CD1c-positive myeloid dendritic cell (primary cell): Measurements from ENCODE around the gene CELSR1.
A peak's percentile ranks its signal among the peaks of the same experiment; 100 is the strongest.

Experiments
- DNase-seq: peaks from one replicate; pipeline ENCODE4 v3.0.0-alpha.2; 2016; ENCODE audit errors: extremely low spot score

CELSR1 gene, protein sequence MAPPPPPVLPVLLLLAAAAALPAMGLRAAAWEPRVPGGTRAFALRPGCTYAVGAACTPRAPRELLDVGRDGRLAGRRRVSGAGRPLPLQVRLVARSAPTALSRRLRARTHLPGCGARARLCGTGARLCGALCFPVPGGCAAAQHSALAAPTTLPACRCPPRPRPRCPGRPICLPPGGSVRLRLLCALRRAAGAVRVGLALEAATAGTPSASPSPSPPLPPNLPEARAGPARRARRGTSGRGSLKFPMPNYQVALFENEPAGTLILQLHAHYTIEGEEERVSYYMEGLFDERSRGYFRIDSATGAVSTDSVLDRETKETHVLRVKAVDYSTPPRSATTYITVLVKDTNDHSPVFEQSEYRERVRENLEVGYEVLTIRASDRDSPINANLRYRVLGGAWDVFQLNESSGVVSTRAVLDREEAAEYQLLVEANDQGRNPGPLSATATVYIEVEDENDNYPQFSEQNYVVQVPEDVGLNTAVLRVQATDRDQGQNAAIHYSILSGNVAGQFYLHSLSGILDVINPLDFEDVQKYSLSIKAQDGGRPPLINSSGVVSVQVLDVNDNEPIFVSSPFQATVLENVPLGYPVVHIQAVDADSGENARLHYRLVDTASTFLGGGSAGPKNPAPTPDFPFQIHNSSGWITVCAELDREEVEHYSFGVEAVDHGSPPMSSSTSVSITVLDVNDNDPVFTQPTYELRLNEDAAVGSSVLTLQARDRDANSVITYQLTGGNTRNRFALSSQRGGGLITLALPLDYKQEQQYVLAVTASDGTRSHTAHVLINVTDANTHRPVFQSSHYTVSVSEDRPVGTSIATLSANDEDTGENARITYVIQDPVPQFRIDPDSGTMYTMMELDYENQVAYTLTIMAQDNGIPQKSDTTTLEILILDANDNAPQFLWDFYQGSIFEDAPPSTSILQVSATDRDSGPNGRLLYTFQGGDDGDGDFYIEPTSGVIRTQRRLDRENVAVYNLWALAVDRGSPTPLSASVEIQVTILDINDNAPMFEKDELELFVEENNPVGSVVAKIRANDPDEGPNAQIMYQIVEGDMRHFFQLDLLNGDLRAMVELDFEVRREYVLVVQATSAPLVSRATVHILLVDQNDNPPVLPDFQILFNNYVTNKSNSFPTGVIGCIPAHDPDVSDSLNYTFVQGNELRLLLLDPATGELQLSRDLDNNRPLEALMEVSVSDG (N-terminal part only)

DNA sequence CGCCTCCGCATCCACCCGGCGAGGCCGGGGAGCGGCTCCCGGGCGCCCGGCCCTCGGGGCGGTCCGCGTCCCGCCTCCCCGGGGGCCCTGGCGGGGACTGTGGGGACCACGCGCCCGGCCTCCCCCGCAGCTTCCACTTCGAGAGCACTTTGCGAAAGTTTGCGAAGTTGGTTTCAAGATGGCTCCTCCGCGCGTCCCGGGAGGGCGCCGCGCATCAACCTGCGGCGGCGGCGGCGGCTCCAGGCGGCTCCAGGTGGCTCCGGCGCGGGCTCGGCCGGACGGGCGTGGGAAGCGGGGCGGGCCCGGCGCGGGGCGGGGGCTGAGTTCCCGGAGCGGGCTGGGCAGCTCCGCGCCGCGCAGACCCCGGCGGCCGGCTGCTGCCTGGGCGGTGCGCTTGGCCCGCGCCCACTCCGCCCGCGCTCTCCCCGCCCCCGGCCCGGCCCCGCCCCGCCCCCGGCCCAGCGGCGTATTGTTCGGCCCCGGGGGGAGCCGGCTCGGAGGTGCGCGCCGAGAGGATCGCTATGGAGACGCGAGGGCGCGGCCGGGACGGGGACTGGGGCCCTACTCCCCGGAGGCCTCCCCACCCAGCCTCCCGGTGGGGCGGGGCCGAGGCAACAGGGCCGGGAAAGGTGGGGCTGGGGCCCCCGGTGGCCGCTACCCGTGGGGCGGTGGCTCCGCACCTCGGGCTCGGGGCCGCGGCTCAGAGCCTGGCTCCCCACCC is at the start of gene CELSR1:
CELSR1 (minus strand) TSS at position 396 of the 721 bp plus-strand sequence. CDS start 450 bp downstream, outside the sequence.
- DNase-seq, result peak; percentile 62

DNA sequence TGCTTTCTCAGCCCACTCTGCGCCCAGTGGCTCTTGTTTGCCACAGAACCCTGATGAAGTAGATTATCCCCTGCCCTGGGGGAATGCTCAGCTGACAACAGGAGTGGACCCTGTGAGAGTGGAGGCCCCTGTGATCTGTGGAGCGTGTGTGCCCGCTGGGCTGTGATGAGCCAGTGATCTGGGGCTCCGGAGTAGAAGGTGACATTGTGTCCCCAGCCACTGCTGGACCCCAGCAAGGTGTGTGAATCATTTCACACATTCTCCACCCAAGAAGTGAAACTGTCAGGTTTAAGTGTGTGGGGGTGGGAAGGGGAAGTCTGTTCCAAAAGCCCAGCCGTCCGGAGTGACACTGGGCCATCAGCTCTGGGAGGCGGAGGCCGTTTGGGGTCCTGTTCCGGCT is 49.6 kb upstream of the CELSR1 start:
- peak; percentile 80 for DNase-seq

DNA sequence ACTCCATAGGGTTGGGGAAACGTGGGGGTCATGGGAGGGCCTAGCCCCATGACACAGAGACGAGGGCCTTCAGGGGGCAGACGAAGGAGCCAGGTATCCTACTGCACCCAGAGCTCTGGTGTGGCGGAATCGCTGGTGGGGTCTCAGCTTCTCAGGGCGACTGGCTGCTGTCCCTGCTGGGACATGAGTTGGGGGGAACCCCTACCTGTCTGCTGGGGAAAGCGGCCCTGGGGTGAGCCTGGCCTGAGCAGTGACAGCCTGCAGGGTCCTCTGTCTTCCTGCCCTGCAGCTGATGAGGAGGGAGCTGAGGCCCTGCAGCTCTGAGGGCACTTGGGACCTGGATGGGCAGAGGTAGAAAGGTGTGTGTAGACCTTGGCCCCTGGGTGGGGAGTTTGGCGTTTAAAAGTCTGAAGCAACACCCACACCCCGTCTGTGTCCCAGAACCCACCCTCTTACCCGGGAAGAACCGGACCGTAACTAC is 49.2 kb upstream of the CELSR1 start:
- no peak for DNase-seq

DNA sequence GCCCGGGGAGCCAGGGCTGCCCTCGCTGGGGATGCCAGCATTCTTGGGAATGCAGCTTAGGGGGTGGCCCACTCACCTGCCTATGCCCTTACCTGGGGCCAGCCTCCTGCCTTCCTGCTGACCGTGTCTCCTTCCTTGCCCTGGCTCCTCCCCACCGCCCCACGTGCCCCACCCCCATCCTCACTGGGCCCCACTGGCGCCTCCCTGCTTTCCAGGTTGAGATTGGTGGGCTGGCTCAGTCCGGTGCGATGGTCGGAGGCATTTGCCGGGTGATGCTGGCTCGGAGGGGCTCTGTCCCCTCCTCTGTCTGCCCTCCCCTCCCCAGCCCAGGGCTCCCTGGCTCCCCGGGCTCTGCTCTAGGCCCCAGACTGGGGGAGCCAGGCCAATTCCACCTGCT is 48.7 kb upstream of the CELSR1 start:
- no peak for DNase-seq

GRCh38 chr22:46585340-46586122 is 48.1 kb upstream of the CELSR1 start:
- no peak for DNase-seq

GRCh38 chr22:46584081-46584921 is 46.9 kb upstream of the CELSR1 start:
- no peak for DNase-seq

GRCh38 chr22:46583571-46583970 is 46.2 kb upstream of the CELSR1 start:
- no peak for DNase-seq

DNA sequence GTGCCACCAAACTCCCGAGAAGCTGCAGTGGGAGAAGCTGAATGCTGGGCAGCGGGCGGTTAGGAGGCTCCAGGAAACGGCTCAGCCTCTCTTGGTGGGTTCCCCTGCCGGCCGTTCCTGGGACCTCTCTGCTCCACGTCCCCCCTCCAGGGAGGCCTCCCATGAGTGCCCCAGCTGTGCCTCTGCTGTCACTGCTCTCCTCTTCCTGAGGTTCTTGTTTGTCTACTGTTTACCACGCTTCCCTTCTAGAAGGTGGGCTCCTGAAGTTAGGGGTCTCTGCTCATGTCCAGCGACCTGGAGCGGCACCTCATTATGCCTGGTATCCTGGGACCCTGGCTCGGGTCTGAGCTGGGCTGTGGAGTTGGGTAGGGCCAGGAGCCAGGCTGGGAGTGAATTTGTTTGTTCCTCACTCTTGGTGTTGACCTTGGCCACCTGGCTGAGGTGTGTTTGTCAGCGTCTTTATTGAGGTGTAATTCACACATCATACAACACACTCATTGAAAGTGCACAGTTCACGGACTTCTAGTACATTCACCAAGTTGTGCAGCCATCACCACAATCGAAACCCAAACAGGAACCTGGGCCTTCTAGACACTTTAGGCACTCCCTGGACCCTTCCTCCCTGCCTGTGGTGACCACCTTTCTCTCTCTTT is 45.0 kb upstream of the CELSR1 start:
- peak; percentile 17 for DNase-seq

- DNase-seq, result peak; percentile 39
These were observed 44.3 kb upstream of the CELSR1 start for GRCh38 chr22:46581538-46582244.

DNA sequence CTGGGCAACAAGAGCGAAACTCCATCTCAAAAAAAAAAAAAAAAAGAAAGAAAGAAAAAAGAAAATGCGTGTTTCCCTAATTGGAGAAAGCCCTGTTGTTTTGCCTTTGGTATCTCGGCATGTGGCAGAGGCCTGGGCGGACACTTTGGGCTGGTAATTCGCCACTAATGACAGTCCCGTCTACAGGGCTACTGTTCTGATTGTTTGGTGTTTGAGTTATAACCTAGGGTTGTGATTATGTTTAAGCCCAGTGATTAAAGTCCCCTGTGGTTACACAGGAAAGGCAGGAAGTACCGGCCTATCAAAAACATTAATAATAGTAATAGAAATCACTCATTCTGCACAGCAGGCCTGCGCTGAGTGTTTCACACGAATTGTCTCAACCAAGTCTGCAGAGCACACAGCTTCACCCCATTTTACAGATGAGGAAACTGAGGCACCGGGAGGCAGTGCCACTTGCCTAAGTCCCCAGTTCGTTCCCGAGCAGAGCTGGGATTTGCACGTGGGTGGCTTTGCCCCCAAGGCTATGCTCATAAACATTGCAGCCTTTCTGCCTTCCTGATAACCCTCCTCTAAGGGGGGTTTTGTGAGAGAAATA is 43.6 kb upstream of the CELSR1 start:
- DNase-seq, result no peak

GRCh38 chr22:46579751-46580449 is 42.5 kb upstream of the CELSR1 start:
- no peak for DNase-seq

DNA sequence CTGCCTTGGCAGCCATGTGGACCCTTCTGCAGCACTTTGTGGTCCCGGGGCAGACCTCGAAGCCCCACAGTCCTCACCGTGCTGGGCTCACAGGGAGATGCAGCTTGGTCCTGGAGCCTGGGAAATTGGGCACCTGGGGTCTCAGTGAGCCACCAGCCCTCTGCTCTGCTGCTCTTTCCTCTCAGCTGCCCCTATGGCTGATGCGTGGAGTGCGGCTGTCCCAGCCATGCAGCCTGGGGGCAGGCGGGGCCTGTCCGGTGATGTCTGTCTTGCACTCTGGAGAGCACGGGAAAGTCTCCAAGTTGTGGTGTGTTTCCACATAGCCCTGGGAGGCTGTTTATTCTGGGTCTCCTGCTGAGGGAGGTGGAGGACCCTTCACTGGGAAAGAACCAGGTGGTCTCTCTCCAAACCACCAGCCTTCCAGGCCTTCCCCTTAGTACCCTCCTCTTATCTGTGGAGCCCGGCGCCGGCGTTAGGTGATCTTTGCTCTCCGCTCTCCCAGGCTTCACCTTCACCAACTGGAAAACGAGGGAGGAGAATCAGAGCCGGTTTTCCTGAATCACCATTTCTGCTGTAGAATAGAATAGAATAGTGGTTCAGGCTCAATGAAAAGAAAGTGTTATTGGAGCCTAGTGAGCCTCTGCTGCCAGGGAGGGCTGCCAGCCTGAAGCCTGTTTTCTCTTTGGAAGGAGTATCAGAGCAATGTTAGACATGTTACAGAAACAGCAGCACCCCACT is 41.6 kb upstream of the CELSR1 start:
- DNase-seq, result no peak

DNA sequence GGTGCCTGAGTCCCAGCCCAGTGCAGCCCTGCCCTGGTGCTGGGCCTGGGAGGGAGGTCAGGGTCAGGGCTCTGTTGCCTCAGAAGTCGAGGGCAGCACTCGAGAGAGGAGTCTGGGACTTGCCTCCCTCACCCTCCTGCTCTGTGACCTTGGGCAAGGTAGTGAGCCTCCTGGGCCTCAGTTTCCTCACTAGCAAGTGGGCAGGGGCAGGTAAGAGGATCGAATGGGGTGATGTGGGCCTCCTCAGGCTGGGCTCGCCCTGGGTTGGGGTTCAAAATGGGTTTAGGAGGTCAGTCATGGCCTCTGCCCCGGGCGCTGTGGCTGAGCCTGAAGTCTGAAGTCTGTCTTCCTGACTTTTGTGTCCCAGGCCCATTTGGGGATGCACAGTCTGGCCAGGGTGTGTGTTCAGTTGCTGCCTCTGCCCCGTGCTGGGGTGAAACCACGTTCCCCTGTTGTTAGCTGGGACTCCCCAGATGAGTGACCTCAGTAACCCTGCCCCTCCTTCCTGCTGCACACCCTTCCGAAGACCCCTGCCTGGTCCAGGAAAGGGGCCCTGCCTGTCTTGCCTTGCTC is 40.9 kb upstream of the CELSR1 start:
- no peak for DNase-seq

DNA sequence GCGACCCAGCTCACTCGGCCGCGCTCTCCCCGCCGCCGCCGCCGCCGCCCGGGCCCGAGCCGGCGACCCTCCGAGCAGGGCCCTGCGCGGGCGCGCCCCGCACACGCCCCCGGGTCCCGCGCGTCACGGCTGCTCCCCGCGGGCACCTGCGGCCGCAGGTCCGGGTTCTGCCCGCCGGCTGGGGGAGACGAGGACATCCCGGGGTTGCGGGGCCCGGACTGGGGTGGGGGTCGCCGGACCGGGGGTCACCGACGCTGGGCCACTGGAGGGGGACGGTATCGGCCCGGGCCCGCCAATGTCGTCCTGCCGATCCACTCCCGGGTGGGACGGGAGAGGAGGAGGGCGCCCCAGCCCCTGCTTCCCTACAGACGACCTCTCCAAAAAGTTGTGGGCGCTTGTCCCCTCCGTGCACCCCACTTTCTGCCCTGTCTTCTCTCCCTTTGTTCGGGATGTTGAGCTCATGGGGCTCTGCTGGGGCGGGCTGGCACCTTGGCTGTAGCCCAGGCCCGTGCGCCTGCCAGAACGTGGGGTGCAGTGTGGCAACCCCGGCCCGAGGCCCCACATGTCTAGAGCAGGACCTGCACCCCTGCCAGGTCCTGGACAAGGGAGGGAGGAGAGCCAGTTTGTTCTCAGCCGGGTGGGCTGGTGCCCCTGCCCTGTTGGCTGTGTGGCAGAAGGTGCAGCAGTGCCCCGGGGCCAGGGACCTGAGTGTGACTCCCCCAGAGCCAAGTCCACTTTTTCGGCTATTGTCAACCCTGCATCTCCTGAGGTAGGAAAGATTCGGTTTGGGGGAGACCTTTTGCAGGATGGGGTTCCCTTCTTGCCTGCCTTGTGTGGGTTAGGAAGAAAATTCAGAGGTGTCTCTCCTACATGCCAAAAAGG is 40.2 kb upstream of the CELSR1 start:
- DNase-seq, result peak; percentile 11
